Heart right ventricle (tissue), 16 donors: ENCODE data around the gene CBARP. TPM values are rescaled to one million over a fixed set of nuclear protein-coding genes. Genes with fewer than 3 reads are reported as not detected.

Experiments
- ATAC-seq, 8 donors: fragments of 200-7000 bp; cut with Tn5 transposase; one replicate each; pipeline ENCODE4 v1.9.1; 2020; ENCODE audit warnings: mild to moderate bottlenecking in 8 of 8, moderate library complexity in 8 of 8, moderate number of reproducible peaks in 1 of 8
- DNase-seq, 2 donors: peaks; one replicate each; pipeline ENCODE4 v3.0.0-alpha.2; 2020
- H3K27ac ChIP-seq, 10 donors: fragments of 200-600 bp; sonication (generic) in 2 of 10; one replicate each; pipeline versions ENCODE4 v1.5.0 to v1.8.0; 2020 to 2022; ENCODE audit warnings: mild to moderate bottlenecking in 3 of 10
- H3K27me3 ChIP-seq, 7 donors: fragments of 200-600 bp; one replicate each; pipeline ENCODE4 v1.8.0; 2021 to 2022; ENCODE audit warnings: mild to moderate bottlenecking in 2 of 7
- H3K36me3 ChIP-seq, 9 donors: fragments of 200-600 bp; sonication (generic) in 1 of 9; one replicate each; pipeline versions ENCODE4 v1.5.0 to v1.8.0; 2020 to 2022; ENCODE audit warnings: mild to moderate bottlenecking in 2 of 9
- H3K4me1 ChIP-seq, 9 donors: fragments of 200-600 bp; sonication (generic) in 1 of 9; one replicate each; pipeline versions ENCODE4 v1.5.0 to v1.8.0; 2020 to 2022; ENCODE audit warnings: mild to moderate bottlenecking in 4 of 9
- H3K4me3 ChIP-seq, 10 donors: fragments of 200-600 bp; sonication (generic) in 2 of 10; one replicate each; pipeline versions ENCODE4 v1.5.0 to v1.8.0; 2020 to 2022; ENCODE audit warnings: mild to moderate bottlenecking in 7 of 10, moderate library complexity in 2 of 10
- H3K9me3 ChIP-seq, 11 donors: fragments of 200-600 bp in 10 of 11; sonication (generic) in 2 of 11; one replicate each; pipeline versions ENCODE4 v1.5.0 to v1.8.0; 2013 to 2022; ENCODE audit warnings: mild to moderate bottlenecking in 2 of 11, control low read depth in 1 of 11, moderate library complexity in 1 of 11
- CTCF ChIP-seq, 9 donors: fragments of 200-600 bp; sonication (generic) in 2 of 9; IDR thresholded peaks; one replicate each; pipeline versions ENCODE4 v1.5.0 to v1.8.0; 2021 to 2022; ENCODE audit warnings: antibody characterized with exemption in 9 of 9, mild to moderate bottlenecking in 5 of 9, moderate library complexity in 1 of 9
- WGBS, 2 donors: extraction: QIAGEN DNeasy Blood & Tissue Kit; methylation state at CpG; one replicate each; pipeline ENCODE4 v1.1.7; 2013; ENCODE audit warnings: inconsistent platforms in 1 of 2; 5-methylcytosine and 5-hydroxymethylcytosine counted together
- intact Hi-C, 10 donors: fragments of 100-400 bp; cut with DNase I; formaldehyde crosslinking; loops; one replicate each; pipeline versions ENCODE4 v1.11.1 to v1.14.2; 2022
- polyA plus RNA-seq, 2 donors: library from polyadenylated mRNA; stranded (reverse); fragments of 200-250 nt; gene quantifications; one replicate each; pipeline ENCODE4 v1.2.3, GENCODE V29; 2013
- total RNA-seq, 10 donors: library from RNA; stranded (reverse); fragmentation: NEBNext Ultra II Directional in 3 of 10; extraction: Animal tissue kit (Norgen Biotek cat#: 25700) in 3 of 10; gene quantifications; one replicate each; pipeline versions ENCODE4 v1.2.1 to v1.2.4, GENCODE V29; 2021 to 2023
- donor health status: Arrhythmogenic right ventricular cardiomyopathy.
- donor health status: ischemic (EF 13 %, LVEDD 7.1; RV severe dilation, severe dysfunction).
- donor health status: healthy with polysubstance abuse.
- donor health status: DM: no; HTN: yes; CAD: no.
- donor health status: DM: no; HTN: no; CAD: no.
- donor health status: ischemic (EF 25% LVEDD 6.9; RV normal size, moderate dysfunction).
- donor health status: ischemic (EF 25% LVEDD 5.7; RV mildly dilated, moderate dysfunction).
- donor health status: healthy.
- donor health status: DM: yes; HTN: yes; CAD: no.
- donor health status: Ischemic cardiomyopathy.
- donor health status: ischemic (EF 35%, LVEDD 5.7; RV mildly dilated, moderate dysfunction).
- donor health status: nonischemic (EF 11% LVEDD 7.7; RV severe dilation, severe dysfunction).
- donor health status: DM: yes; HTN: yes; CAD: no.
- donor health status: PGD.
- donor health status: ischemic (EF 29% LVEDD 5.4; RV normal size, mild dysfunction).
- donor health status: nonischemic (EF 23%, LVEDD 6.1; RV moderate dilation, normal function).

Gene CBARP
- total and polyA plus RNA-seq, 12 donors = 0.73 to 2.2 (median 1.3) TPM

GRCh38 chr19:1271528-1272422 lies 34.0 kb upstream of the CBARP start:
- ATAC-seq (no peak), DNase-seq (peak in 1 of 2 donors; percentile 42)
- Histone ChIP-seq H3K9me3 (no peaks in the 10 kb centered on the region), H3K4me1 (peaks cover 61 to 86% (median 83%) of the 10 kb centered on the region in 9 donors), H3K36me3 (peaks cover 0 to 50% (median 45%) of the 10 kb centered on the region in 9 donors), H3K4me3 (peak overlapping the region in 9 of 10 donors; percentile 58 to 98 (median 71)), H3K27ac (peak overlapping the region in 8 of 10 donors; percentile 11 to 100 (median 98)), H3K27me3 (no peaks in the 10 kb centered on the region)
- WGBS, 2 donors = 59% methylated on average over 37 of the region's 37 CpGs
- TF ChIP-seq CTCF (IDR thresholded peaks at IDR 0.05) = no peak
- intact Hi-C loops = loop anchor here in 4 of 10 donors (10.0 kb wide), 3 partner anchors 133 to 233 kb away; partner anchors contain the start of genes DAZAP1 (in 3 of the 4) and GAMT (in 3 of the 4)

GRCh38 chr19:1270854-1271527 lies 33.2 kb upstream of the CBARP start:
- Histone ChIP-seq H3K27ac (peak overlapping the region in 9 of 10 donors; percentile 91 to 100 (median 98)), H3K36me3 (peaks cover 0 to 50% (median 45%) of the 10 kb centered on the region in 9 donors), H3K27me3 (no peaks in the 10 kb centered on the region), H3K9me3 (no peaks in the 10 kb centered on the region), H3K4me1 (peaks cover 57 to 86% (median 82%) of the 10 kb centered on the region in 9 donors), H3K4me3 (peak overlapping the region; percentile 57 to 98 (median 70))
- DNase-seq = no peak
- ATAC-seq = no peak
- TF ChIP-seq CTCF (IDR thresholded peaks at IDR 0.05) = no peak
- 51 to 58% methylated on average over 26 of the region's 26 CpGs for WGBS, 2 donors
- intact Hi-C loops = loop anchor here in 4 of 10 donors (10.0 kb wide), 3 partner anchors 134 to 234 kb away; partner anchors contain the start of genes DAZAP1 (in 3 of the 4) and GAMT (in 3 of the 4)

- intact Hi-C loops = loop anchor here in 4 of 10 donors (10.0 kb wide), 3 partner anchors 134 to 234 kb away; partner anchors contain the start of genes DAZAP1 (in 3 of the 4) and GAMT (in 3 of the 4)
- H3K27me3 ChIP-seq = no peaks in the 10 kb centered on the region
- ATAC-seq (no peak), DNase-seq (no peak)
- no peaks in the 10 kb centered on the region for H3K9me3 ChIP-seq
- WGBS, 2 donors = 23 to 25% methylated on average over 8 of the region's 8 CpGs
- peaks cover 0 to 50% (median 45%) of the 10 kb centered on the region in 9 donors for H3K36me3 ChIP-seq
- H3K4me3 ChIP-seq = peak overlapping the region; percentile 57 to 98 (median 70)
- peak overlapping the region; percentile 91 to 100 (median 98) for H3K27ac ChIP-seq
- TF ChIP-seq CTCF (IDR thresholded peaks at IDR 0.05) = no peak
- H3K4me1 ChIP-seq = peaks cover 64 to 91% (median 88%) of the 10 kb centered on the region in 9 donors
These were observed 32.5 kb upstream of the CBARP start for GRCh38 chr19:1270213-1270853.
